ENCODE measurements around the gene GDA.

- no peak for TF ChIP-seq CTCF (IDR thresholded peaks at IDR 0.05)
- no peak for TF ChIP-seq POLR2A (IDR thresholded peaks at IDR 0.05)
Observed at GRCh38 chr9:72290311-72290710, 141.1 kb downstream of the GDA start.

Data from uterus (tissue), 2 donors.